Measurements from ENCODE around the gene SLC39A9.
A peak's percentile ranks its signal among the peaks of the same experiment; 100 is the strongest.

SLC39A9 gene

DNA sequence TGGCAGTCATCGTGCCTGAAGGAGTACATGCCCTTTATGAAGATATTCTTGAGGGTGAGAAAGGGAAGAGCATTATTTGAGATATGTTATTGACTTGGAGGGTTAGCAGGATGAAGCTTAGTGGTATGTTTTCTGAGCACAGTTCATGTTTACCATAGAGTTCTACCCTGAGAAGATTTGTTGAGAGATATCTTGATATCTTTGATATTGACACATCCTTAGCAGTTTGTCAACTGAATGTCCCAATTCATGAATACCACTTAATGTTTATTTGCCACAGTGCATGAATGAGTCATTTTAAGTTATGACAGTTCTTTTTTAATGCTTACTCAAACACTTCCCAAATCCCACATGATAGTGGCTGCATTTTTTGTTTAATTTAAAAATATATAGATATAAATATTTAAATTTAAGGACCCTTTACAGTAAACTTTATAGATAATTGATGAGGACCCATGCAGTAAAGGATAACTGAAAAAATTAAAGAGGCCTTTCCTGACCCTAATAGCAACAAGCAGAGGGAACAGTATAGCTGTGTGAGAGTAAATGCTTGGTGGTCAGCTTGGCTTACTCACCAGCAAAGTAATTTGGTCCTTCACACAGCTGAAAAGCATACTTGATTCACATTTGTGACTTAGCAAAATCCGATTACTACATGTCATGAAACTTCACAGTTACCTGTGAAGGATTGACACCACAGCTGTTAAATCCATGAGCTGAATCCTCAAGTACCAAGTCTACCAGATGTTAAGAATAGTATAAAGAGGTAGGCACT is 25.8 kb downstream of the SLC39A9 start:
- no peak for DNase-seq (ENCODE audit: low read depth)

DNA sequence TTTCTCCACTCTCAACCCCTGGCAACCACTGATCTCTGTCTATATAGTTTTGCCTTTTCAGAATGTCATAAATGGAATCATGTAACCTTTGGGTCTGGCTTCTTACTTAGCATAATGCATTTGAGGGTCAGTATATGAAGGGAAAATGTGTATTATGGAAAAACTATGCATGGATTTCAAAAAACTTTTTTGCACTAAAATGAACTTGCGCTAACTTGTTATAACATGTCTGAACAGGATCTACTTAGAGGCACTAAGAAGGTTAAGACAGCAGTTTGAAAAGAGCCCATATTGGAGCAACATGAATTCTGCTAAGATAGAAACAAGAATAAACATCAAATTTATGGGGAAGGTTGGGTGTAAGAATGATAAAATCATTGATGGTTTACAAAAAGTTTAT is 29.1 kb downstream of the SLC39A9 start:
- DNase-seq (ENCODE audit: low read depth): no peak

DNA sequence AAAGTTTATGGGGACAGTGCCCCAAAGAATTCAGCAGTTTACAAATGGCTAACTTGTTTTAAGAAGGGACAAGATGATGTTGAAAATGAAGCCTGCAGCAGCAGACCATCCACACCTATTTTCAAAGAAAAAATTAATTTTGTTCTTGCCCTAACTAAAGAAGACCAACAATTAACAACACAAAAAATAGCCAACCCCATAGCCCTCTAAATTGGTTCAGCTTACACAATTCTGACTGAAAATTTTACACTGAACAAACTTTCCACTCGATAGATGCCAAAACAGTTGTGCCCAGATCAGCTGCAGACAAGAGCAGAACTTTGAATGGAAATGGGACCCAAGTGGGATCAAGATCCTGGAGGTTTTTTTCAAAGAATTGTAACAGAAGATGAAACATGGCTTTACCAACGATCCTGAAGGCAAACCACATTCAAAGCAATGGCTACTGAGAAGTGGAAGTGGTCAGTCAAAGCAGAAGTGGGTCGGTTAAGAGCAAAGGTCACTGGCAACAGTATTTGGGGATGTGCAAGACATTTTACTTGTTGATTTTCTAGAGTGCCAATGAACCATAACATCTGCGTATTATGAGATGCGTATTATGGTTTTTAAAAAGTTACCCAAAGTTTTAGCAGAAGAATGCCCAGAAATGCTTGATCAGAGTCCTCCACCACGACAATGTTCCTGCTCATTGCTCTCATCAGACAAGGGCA is 30.0 kb downstream of the SLC39A9 start:
- DNase-seq (ENCODE audit: low read depth): no peak

DNA sequence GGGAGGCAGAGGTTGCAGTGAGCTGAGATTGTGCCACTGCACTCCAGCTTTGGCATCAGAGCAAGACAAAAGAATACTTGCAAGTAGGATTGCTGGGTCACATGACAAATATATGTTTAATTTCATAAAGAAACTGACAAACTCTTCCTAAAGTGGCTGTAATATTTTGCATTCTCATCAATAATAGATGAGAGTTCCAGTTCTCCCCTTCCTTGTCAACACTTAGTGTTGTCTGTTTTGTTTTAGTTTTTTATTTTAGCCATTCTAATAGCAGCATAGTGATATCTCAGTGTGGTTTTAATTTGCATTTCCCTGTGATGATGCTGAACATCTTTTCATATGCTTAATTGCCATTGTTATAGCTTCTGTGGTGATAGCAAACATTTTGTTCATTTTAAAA is 31.2 kb downstream of the SLC39A9 start:
- no peak for DNase-seq (ENCODE audit: low read depth)

DNA sequence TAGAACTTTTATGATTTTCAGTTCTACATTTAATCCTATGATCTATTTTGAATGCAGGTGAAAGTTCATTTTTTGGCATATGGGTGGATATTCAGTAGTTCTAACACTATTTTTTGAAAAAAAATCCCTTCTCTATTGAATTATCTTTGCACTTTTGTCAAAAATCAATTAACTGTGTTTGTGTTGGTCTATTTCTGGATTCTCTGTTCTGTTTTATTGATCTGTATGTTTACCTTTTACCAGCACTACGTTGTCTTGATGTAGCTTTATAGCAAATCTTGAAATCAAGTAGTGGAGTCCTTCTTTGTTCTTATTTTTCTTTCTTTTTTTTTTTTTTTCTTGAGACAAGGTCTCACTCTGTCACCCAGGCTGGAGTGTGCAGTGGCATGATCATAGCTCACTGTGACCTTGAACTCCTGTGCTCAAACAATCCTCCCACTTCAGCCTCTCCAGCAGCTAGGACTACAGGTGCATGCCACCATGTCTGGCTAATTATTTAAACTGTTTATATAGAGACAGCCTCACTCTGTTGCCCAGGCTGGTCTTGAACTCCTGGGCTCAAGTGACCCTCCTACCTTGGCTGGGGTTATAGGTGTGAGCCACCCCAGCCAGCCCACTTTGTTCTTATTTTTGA is 31.9 kb downstream of the SLC39A9 start:
- DNase-seq (ENCODE audit: low read depth): no peak

DNA sequence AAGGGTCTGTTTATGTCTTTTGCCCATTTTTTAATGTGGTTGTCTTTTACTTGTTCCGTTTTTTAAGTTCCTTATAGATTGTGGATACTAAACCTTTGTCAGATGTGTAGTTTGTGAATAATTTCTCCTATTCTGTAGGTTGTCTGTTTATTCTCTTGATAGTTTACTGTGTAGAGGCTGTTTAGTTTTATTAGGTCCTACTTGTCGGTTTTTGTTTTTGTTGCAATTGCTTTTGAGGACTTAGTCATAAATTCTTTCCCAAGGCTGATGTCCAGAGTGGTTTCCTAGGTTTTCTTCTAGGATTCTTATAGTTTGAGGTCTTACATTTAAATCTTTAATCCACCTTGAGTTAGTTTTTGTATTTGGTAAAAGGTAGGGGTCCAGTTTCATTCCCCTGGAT is 33.9 kb downstream of the SLC39A9 start:
- no peak for DNase-seq (ENCODE audit: low read depth)

DNA sequence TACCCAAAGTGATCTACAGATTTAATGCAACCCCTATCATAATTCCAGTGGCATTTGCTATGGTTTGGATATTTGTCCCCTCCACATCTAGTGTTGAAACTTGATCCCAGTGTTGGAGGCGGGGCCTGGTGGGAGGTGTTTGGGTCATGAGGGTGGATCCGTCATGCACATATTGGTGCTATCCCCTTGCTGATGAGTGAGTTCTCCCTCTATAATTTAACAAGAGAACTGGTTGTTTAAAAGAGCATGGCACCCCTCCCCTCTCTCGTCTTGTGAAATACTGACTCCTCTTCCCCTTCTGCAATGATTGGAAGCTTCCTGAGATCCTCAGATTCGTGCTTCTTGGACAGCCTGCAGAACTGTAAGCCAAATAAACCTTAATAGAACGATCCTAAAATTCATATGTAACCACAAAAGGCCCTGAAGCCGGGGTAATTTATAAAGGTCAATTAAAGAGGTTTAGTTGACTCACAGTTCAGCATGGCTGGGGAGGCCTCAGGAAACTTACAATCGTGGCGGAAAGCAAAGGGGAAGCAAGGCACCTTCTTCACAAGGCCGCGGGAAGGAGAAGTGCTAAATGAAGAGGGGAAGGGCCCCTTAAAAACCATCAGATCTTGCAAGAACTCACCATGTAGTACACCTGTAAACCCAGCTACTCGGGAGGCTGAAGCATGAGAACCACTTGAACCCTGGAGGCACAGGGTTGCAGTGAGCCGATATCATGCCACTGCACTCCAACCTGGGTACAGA is 41.2 kb downstream of the SLC39A9 start:
- DNase-seq (ENCODE audit: low read depth): no peak

DNA sequence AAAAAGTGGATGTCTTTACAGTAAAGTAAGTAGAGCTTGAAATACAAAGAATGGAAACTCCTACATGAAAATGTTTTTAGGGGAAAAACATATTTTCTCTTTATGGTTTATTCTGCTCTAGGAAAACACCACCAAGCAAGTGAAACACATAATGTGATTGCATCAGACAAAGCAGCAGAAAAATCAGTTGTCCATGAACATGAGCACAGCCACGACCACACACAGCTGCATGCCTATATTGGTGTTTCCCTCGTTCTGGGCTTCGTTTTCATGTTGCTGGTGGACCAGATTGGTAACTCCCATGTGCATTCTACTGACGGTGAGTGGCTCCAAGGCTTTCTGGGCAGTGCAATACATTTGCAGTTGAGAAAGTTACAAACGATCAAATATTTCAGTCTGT is 43.5 kb downstream of the SLC39A9 start:
- no peak for DNase-seq (ENCODE audit: low read depth)

DNA sequence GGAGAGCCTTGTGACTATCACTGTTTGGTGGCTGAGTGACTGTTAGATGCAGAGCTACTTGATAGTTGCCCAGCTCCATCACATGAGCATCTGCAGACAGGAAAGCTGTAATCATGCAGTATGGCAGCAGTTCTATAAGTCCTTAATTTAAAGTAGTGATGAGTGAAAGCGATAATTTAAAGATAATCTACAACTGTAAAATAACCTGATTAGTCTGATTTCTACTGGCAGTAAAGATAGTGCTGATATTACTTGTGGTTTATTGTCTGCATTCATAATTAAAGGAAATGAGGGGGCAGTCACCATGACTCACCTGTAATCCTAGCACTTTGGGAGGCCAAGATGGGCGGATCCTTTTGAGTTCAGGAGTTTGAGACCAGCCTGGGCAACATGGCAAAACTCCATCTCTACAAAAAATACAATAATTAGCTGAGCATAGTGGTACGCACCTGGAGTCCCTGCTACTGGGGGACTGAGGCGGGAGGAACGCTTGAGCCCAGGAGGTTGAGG is 44.9 kb downstream of the SLC39A9 start:
- DNase-seq (ENCODE audit: low read depth): no peak

DNA sequence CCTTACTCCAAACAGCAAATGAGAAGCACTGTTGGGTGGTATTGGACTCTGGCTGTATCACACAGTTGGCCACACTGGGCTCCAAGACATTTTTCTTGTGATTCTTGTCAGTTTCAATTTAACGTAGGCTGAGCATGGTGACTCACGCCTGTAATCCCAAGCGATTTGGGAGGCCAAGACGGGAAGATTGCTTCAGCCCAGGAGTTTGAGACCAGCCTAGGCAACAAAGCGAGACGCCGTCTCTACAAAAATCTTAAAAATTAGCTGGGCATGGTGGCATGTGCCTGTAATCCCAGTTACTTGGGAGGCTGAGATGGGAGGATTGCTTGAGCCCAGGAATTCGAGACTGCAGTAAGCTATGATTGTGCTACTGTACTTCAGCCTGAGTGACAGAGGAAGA is 50.7 kb downstream of the SLC39A9 start:
- no peak for DNase-seq (ENCODE audit: low read depth)

DNA sequence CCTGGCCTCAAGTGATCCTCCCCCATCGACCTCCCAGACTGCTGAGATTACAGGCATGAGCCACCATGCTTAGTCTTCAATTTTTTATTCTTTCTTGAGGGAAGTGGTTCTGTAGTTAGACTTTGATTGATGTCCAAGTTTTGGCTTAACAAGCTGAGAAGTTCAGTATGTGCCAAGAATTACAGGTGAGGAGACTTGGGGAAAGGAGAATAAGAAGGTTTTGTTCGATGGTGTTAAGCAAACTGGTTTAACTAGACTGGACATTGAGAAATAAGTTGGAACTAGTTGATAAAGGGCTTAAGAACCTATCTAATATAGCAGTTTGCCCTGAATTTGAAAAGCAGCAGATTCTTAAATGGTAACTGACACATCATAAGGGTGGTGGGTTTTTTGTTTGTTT is 53.4 kb downstream of the SLC39A9 start:
- no peak for DNase-seq (ENCODE audit: low read depth)

DNA sequence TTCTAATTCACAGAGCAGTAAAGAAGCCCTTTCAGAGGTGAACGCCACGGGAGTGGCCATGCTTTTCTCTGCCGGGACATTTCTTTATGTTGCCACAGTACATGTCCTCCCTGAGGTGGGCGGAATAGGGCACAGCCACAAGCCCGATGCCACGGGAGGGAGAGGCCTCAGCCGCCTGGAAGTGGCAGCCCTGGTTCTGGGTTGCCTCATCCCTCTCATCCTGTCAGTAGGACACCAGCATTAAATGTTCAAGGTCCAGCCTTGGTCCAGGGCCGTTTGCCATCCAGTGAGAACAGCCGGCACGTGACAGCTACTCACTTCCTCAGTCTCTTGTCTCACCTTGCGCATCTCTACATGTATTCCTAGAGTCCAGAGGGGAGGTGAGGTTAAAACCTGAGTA is 59.9 kb downstream of the SLC39A9 start:
- DNase-seq (ENCODE audit: low read depth): no peak

DNA sequence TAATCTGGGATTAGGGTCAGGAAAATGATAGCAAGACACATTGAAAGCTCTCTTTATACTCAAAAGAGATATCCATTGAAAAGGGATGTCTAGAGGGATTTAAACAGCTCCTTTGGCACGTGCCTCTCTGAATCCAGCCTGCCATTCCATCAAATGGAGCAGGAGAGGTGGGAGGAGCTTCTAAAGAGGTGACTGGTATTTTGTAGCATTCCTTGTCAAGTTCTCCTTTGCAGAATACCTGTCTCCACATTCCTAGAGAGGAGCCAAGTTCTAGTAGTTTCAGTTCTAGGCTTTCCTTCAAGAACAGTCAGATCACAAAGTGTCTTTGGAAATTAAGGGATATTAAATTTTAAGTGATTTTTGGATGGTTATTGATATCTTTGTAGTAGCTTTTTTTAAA is 60.6 kb downstream of the SLC39A9 start:
- DNase-seq (ENCODE audit: low read depth): no peak

DNA sequence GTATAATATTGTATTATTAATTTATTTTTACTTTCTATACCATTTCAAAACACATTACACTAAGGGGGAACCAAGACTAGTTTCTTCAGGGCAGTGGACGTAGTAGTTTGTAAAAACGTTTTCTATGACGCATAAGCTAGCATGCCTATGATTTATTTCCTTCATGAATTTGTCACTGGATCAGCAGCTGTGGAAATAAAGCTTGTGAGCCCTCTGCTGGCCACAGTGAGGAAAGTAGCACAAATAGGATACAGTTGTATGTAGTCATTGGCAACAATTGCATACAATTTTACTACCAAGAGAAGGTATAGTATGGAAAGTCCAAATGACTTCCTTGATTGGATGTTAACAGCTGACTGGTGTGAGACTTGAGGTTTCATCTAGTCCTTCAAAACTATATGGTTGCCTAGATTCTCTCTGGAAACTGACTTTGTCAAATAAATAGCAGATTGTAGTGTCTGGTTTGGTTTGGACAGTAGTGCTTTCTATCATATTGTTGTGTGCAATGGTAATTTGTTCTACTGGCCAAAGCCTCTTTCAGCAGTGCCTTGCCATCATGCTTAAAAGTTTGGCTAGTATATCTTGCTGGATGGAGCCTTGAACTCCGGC is 61.7 kb downstream of the SLC39A9 start:
- peak; percentile 58 for DNase-seq (ENCODE audit: low read depth)

DNA sequence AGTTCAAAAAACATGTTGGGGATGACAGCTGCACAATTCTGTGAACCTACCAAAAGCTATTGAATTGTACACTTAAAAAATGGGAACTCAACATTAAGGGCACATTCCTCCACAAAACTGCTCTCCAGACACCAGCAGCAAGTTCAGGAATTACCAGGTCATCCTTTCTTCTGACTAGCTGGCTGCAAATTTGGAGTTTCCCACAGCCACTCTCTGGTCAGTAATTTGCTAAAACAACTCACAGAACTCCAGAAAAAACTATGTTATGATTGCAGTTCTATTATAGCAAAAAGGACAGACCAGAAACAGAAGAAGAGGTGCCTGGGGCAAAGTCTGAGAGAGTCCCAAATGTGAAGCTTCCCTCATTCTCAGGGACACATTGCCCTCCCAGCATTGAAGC is 65.9 kb downstream of the SLC39A9 start:
- no peak for DNase-seq (ENCODE audit: low read depth)

DNA sequence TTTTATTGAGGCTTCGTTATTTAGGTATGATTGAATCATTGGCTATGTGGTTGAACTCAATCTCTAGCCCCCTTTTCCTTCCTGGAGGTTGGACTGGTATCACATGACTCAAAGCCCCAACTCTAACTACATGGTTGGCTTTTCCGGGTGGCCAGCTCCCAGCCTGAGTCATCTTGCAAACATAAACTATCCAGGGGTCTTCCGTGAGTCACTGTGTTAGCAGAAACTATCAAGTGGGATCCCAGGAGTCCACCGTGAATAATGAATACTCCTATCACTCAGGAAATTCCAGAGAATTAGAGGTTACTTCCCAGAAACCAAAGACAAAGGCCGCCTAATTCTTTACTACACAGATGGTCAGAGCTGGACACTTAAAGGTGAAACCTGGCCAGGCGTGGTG is 66.3 kb downstream of the SLC39A9 start:
- peak; percentile 88 for DNase-seq (ENCODE audit: low read depth)

DNA sequence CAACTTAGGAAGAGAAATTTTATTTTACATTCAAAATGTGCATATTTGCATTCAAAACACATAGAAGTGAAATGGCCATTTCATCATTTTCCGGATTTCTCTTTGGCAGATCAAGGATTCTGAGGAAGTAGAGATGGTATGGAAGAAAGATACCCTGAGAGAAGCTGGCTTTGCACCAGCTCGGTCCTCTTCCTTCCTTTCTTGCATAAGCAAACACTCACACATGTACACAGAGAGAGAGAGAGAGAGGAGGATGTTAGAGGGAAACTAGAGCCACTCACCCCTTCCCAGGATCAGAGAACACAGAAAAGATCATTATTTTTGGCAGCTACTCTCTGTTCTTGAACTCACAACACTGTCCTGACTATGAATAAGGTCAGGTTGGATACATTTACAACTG is 70.5 kb downstream of the SLC39A9 start:
- no peak for DNase-seq (ENCODE audit: low read depth)

DNA sequence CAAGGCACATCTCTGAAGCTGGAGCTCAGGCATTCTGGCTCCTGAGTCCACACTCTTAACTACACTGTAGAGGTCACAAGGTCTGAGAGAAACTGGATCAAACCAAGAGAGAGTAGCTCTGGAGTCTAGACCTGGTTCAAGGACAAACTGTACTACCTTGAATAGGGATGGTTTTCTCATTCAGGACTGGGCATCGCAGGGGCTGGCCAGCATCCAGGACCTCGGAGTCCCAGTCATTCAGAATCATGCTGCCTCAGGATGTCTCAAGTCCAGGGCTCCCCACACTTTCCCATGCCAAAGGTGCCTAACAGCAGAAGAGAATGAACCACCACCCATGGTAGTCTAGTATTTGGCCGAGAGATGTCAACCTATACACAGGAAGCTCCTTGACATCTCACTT is 72.9 kb downstream of the SLC39A9 start:
- no peak for DNase-seq (ENCODE audit: low read depth)

DNA sequence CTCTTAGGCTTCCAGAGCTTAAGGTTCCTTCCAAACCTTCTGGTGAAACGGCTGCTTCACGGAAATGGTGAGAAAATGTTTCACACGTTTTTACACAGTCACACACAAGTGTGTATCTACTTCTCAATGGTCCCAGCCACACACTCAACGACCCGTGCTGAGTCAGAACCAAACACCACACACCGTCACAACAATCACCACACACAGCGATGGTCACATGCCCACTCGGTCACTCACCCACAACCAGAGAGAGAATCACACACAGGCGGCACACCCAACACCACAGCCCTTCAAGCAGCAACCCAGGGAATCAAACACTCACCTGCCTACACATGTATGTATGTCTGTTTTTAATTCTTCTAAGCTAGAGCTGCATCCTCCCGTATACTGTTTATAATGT is 73.4 kb downstream of the SLC39A9 start:
- no peak for DNase-seq (ENCODE audit: low read depth)

DNA sequence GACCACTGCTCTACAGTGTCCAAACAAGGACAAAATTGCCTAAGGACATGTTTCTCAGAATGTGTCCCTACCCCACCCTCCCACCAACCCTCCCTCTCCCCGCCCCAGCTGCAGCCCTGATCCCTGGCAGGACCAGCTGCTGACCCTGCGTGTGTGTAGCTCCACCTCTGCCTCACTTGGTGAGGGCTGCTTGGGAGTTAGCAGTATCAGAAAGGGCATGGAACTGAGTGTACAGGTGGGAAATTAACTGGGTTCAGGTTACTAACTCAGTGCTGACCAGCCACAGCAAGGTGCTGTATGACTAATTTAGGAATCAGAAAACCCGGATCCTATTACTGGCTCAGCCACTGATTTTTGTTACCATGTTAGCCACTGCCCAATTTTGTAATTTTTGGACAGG is 74.8 kb downstream of the SLC39A9 start:
- DNase-seq (ENCODE audit: low read depth): no peak

DNA sequence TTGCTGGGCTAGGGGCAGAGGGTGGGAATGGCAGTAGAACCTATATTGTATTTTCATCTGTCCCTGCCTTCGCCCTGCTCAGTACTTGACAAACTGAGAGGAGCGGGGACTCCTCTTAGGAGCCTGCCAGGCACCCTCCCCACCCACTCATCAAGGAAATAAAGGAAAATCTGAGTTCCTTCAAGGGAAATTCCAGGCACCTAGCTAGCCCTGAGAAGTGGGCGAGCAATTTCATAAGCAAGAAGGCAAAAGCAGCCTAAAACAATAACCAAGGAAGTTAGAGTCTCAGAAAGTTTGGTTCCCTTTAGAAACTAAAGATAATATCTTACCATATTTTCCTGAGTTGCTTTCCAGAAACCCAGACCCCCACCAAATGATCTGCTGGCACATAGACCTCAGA is 75.5 kb downstream of the SLC39A9 start:
- no peak for DNase-seq (ENCODE audit: low read depth)

DNA sequence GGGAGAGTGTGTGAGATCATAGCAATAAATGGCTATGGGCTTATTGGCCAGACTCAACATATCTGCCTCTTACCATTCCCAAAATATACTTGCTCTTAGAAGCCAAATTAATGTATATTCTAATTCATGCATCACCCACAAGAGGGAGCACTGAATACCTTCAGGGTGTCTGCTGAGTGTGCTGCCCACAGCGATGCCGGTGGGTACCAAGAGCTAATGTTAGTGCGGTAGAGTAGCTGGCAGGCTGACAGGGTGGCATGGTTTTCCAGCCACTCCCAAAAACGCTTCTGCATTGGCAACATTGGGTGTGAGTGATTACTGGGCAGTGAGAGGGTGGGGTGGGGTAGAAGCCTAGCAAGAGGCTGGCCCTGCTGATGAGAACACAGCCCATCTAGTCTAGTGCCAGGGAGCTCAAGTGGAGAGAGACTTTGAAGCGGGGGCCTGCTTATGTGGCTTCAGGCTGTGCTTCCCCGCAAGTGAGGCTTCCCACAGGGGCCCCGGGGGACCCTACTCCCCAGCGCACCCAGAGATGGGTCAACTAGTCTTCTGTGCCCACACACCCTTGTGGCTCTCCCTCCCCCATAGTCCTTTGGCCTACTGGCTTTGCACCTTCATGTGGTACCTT is 76.8 kb downstream of the SLC39A9 start:
- no peak for DNase-seq (ENCODE audit: low read depth)

Measured in HS-27A (cell line).